BJ (cell line): Measurements from ENCODE around the gene KCNA2. TPM values are rescaled to one million over a fixed set of nuclear protein-coding genes. Genes with fewer than 3 reads are reported as not detected.

Experiments
- CTCF ChIA-PET: fragments of 350-600 bp; formaldehyde crosslinking; extraction: SDS; loops from one replicate; lab custom pipeline; 2021; ENCODE audit warnings: antibody characterized with exemption, inconsistent platforms; lab: Yijun Ruan, JAX
- POLR2A ChIA-PET: fragments of 300-600 bp; sonication (Branson Sonifier 250); formaldehyde crosslinking; extraction: SDS; loops from one replicate; lab custom pipeline; 2021; ENCODE audit warnings: antibody characterized with exemption; lab: Charles Lee
- DNase-seq: peaks from one replicate; pipeline ENCODE4 v3.0.0-alpha.2; 2011; ENCODE audit warnings: low read depth
- H3K27me3 ChIP-seq: 2 replicates; pipeline ENCODE4 v1.6.0; 2011; ENCODE audit warnings: low read length; ENCODE audit not compliant: control insufficient read depth, insufficient read depth
- H3K36me3 ChIP-seq: 2 replicates; pipeline ENCODE4 v1.5.1; 2011; ENCODE audit warnings: low read length; ENCODE audit not compliant: control insufficient read depth, insufficient read depth
- H3K4me3 ChIP-seq: 2 replicates; pipeline ENCODE4 v1.5.1; 2011; ENCODE audit warnings: low read depth, mild to moderate bottlenecking, control low read depth, low read length
- CTCF ChIP-seq: IDR thresholded peaks from 2 replicates; pipeline ENCODE4 v1.5.1; 2011; ENCODE audit warnings: low read depth, mild to moderate bottlenecking, control low read depth, inconsistent platforms, low read length, moderate library complexity; ENCODE audit not compliant: insufficient read depth
- polyA minus RNA-seq: library from RNA; depleted of rRNA, polyadenylated mRNA; stranded (reverse); fragments of >200 nt; gene quantifications from 2 replicates; pipeline ENCODE4 v1.2.3, GENCODE V29; 2011; rRNA and poly(A)+ RNA removed
- polyA plus RNA-seq: library from polyadenylated mRNA; depleted of rRNA; stranded (reverse); fragments of >200 nt; gene quantifications from 2 replicates; pipeline ENCODE4 v1.2.3, GENCODE V29; 2011; rRNA removed

KCNA2 gene
- polyA plus RNA-seq (not detected in 2 replicates), polyA minus RNA-seq (under 0.01 and 0.05 TPM in 2 replicates)

GRCh38 chr1:110605901-110606656 lies at the start of gene KCNA2:
KCNA2 (minus strand) TSS chr1:110606358; CDS start chr1:110604782, 1,576 bp downstream.
- Histone ChIP-seq H3K4me3 (peak within 1 kb of the TSS; percentile 17), H3K36me3 (no peaks in the 10 kb centered on the region), H3K27me3 (peaks cover 50% of the 10 kb centered on the region)
- TF ChIP-seq CTCF, result no peak
- ChIA-PET POLR2A (no interaction called here), CTCF (interaction anchor here (1.5 to 2.7 kb wide), 3 partner anchors 10 to 17 kb away, joined by 3 to 15 read pairs (median 8); no protein-coding TSS in a partner anchor)
- DNase-seq, result no peak

- CTCF ChIA-PET, result no interaction called here
- POLR2A ChIA-PET, result no interaction called here
- Histone ChIP-seq H3K27me3 (no peaks in the 10 kb centered on the region), H3K36me3 (no peaks in the 10 kb centered on the region), H3K4me3 (no peak overlapping the region)
- DNase-seq, result no peak
- TF ChIP-seq CTCF, result no peak
Observed at GRCh38 chr1:110650609-110651008, 44.5 kb upstream of the KCNA2 start.

GRCh38 chr1:110648417-110648816 lies 42.3 kb upstream of the KCNA2 start:
- ChIA-PET CTCF (interaction anchor here (0.7 to 3.1 kb wide), 3 partner anchors 18 to 117 kb away, joined by 3 to 12 read pairs (median 4); no protein-coding TSS in a partner anchor), POLR2A (no interaction called here)
- TF ChIP-seq CTCF, result no peak
- no peak overlapping the region for H3K4me3 ChIP-seq
- H3K27me3 ChIP-seq, result no peaks in the 10 kb centered on the region
- no peaks in the 10 kb centered on the region for H3K36me3 ChIP-seq
- no peak for DNase-seq

GRCh38 chr1:110647254-110647891 lies 41.2 kb upstream of the KCNA2 start:
- no peaks in the 10 kb centered on the region for H3K36me3 ChIP-seq
- no peak overlapping the region for H3K4me3 ChIP-seq
- no peaks in the 10 kb centered on the region for H3K27me3 ChIP-seq
- POLR2A ChIA-PET, result no interaction called here
- DNase-seq, result peak; percentile 32
- TF ChIP-seq CTCF, result no peak
- CTCF ChIA-PET, result interaction anchor here (3.1 kb wide), 1 partner anchor 118 kb away, joined by 12 read pairs; no protein-coding TSS in a partner anchor
